Smooth muscle cell (in vitro differentiated cells): ENCODE measurements around the gene MT1M. TPM values are rescaled to one million over a fixed set of nuclear protein-coding genes. Genes with fewer than 3 reads are reported as not detected.
A peak's percentile ranks its signal among the peaks of the same experiment; 100 is the strongest.

Experiments
- DNase-seq: peaks from one replicate; lab custom pipeline; 2025; ENCODE audit not compliant: unreplicated experiment; lab: John Stamatoyannopoulos, UW
- H2AFZ ChIP-seq: fragments of 200-600 bp; sonication (generic); 2 replicates; pipeline ENCODE4 v1.6.0; 2016; ENCODE audit warnings: antibody characterized with exemption, low read depth, mild to moderate bottlenecking
- H3F3A ChIP-seq: fragments of 200-600 bp; sonication (generic); 2 replicates; pipeline ENCODE4 v1.6.0; 2017; ENCODE audit warnings: antibody characterized with exemption, low read depth
- H3K27ac ChIP-seq: fragments of 200-600 bp; sonication (generic); 2 replicates; pipeline ENCODE4 v1.5.1; 2016; ENCODE audit warnings: low read depth, mild to moderate bottlenecking
- H3K27me3 ChIP-seq: fragments of 200-600 bp; sonication (generic); 2 replicates; pipeline ENCODE4 v1.6.1; 2016; ENCODE audit warnings: low read depth, mild to moderate bottlenecking
- H3K36me3 ChIP-seq: fragments of 200-600 bp; sonication (generic); 2 replicates; pipeline ENCODE4 v1.5.1; 2016; ENCODE audit warnings: low read depth
- H3K4me1 ChIP-seq: fragments of 200-600 bp; sonication (generic); 2 replicates; pipeline ENCODE4 v1.5.1; 2016; ENCODE audit warnings: low read depth
- H3K4me2 ChIP-seq: fragments of 200-600 bp; sonication (generic); 2 replicates; pipeline ENCODE4 v1.6.0; 2016; ENCODE audit warnings: mild to moderate bottlenecking
- H3K4me3 ChIP-seq: fragments of 200-600 bp; sonication (generic); 2 replicates; pipeline ENCODE4 v1.5.1; 2016; ENCODE audit warnings: mild to moderate bottlenecking
- H3K79me2 ChIP-seq: fragments of 200-600 bp; sonication (generic); 2 replicates; pipeline ENCODE4 v1.6.0; 2016; ENCODE audit warnings: low read depth, mild to moderate bottlenecking
- H3K9ac ChIP-seq: fragments of 200-600 bp; sonication (generic); 2 replicates; pipeline ENCODE4 v1.6.0; 2016; ENCODE audit warnings: low read depth
- H3K9me3 ChIP-seq: fragments of 200-600 bp; sonication (generic); replicated peaks from 2 replicates; pipeline ENCODE4 v1.5.1; 2016; ENCODE audit warnings: low read depth
- H4K20me1 ChIP-seq: fragments of 200-600 bp; sonication (generic); 2 replicates; pipeline ENCODE4 v1.6.0; 2016; ENCODE audit warnings: low read depth
- WGBS: methylation state at CpG from one replicate; pipeline ENCODE4 v1.1.7; 2016; ENCODE audit warnings: low lambda C conversion rate; 5-methylcytosine and 5-hydroxymethylcytosine counted together
- polyA plus RNA-seq: library from polyadenylated mRNA; unstranded; fragments of >200 nt; fragmentation: Nextera tagmentation; extraction: Ambion mirVana; gene quantifications from 2 replicates; pipeline ENCODE4 v1.2.1, GENCODE V29; 2016
- total RNA-seq: library from RNA; depleted of rRNA; stranded (reverse); fragments of >200 nt; gene quantifications from 2 replicates; pipeline ENCODE4 v1.2.3, GENCODE V29; 2014
- TF ChIP-seq, protein P1 (sequence below): fragments of 200-600 bp; sonication (generic); IDR thresholded peaks from 2 replicates; pipeline ENCODE4 v1.5.1; 2017; ENCODE audit warnings: borderline replicate concordance, mild to moderate bottlenecking, antibody characterized with exemption; ENCODE audit not compliant: insufficient read depth, poor library complexity, severe bottlenecking

The MT1M gene
- total and polyA plus RNA-seq, 2 experiments from 2014 or later = 0.19 TPM; not detected in 1

DNA sequence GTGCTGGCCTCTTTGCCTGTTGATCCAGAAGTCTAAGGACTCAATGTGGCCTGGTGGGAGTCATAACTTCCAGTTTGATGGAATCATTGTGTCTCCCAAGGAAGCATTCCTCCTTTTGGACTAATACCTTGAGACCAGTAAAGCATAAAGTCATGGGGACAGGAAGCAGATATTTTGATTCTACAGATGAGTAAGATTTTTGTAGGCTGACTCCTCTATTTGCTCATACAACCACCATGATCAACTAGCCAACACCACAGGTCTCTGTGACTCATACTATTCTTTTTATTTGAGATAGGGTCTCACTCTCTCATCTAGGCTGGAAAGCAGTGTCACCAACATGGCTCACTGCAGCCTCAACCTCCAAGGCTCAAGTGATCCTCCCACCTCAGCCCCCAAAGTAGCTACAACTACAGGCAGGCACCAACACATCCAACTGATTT lies 17.9 kb upstream of the MT1M start:
- no peak for DNase-seq

DNA sequence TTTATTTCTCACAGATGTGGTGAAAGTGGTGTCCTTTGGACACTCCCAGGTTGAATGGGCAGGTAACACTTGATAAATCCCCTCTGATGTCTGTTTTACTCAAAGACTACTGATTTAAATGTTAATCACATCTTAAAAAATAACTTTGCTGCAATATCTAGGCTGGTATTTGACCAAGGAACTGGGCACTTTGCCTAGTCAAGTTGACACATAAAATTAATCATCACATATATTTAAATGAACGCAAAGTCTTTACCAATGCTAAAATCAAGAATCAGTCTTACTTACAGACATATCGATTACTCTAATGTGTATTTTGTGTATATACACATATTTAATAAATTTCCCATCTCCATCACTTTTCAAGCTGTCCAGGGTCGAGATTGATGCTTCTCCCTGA lies 17.1 kb upstream of the MT1M start:
- TF ChIP-seq, protein P1, sequence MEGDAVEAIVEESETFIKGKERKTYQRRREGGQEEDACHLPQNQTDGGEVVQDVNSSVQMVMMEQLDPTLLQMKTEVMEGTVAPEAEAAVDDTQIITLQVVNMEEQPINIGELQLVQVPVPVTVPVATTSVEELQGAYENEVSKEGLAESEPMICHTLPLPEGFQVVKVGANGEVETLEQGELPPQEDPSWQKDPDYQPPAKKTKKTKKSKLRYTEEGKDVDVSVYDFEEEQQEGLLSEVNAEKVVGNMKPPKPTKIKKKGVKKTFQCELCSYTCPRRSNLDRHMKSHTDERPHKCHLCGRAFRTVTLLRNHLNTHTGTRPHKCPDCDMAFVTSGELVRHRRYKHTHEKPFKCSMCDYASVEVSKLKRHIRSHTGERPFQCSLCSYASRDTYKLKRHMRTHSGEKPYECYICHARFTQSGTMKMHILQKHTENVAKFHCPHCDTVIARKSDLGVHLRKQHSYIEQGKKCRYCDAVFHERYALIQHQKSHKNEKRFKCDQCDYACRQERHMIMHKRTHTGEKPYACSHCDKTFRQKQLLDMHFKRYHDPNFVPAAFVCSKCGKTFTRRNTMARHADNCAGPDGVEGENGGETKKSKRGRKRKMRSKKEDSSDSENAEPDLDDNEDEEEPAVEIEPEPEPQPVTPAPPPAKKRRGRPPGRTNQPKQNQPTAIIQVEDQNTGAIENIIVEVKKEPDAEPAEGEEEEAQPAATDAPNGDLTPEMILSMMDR = no peak
- no peaks in the 10 kb centered on the region for H3K9me3 ChIP-seq
- H2AFZ ChIP-seq = no peak overlapping the region
- 98% methylated on average over 3 of the region's 3 CpGs for WGBS
- H3F3A ChIP-seq = peaks cover 3% of the 10 kb centered on the region
- H3K27me3 ChIP-seq = peaks cover 39% of the 10 kb centered on the region
- DNase-seq = no peak
- H3K36me3 ChIP-seq = no peaks in the 10 kb centered on the region
- no peaks in the 10 kb centered on the region for H3K4me1 ChIP-seq
- H3K9ac ChIP-seq = no peak overlapping the region
- H4K20me1 ChIP-seq = no peaks in the 10 kb centered on the region
- no peak overlapping the region for H3K4me3 ChIP-seq
- H3K27ac ChIP-seq = no peak overlapping the region
- H3K4me2 ChIP-seq = no peak overlapping the region
- no peaks in the 10 kb centered on the region for H3K79me2 ChIP-seq

More for the DNA sequence above, 17.9 kb upstream of the MT1M start:
- Histone ChIP-seq H2AFZ (no peak overlapping the region), H3K4me2 (no peak overlapping the region), H3K9me3 (no peaks in the 10 kb centered on the region), H4K20me1 (no peaks in the 10 kb centered on the region), H3K36me3 (no peaks in the 10 kb centered on the region), H3K4me1 (peaks cover 7% of the 10 kb centered on the region), H3F3A (peaks cover 5% of the 10 kb centered on the region), H3K27me3 (peaks cover 35% of the 10 kb centered on the region), H3K79me2 (no peaks in the 10 kb centered on the region), H3K9ac (no peak overlapping the region), H3K27ac (no peak overlapping the region), H3K4me3 (no peak overlapping the region)
- TF ChIP-seq, protein P1 = no peak

DNA sequence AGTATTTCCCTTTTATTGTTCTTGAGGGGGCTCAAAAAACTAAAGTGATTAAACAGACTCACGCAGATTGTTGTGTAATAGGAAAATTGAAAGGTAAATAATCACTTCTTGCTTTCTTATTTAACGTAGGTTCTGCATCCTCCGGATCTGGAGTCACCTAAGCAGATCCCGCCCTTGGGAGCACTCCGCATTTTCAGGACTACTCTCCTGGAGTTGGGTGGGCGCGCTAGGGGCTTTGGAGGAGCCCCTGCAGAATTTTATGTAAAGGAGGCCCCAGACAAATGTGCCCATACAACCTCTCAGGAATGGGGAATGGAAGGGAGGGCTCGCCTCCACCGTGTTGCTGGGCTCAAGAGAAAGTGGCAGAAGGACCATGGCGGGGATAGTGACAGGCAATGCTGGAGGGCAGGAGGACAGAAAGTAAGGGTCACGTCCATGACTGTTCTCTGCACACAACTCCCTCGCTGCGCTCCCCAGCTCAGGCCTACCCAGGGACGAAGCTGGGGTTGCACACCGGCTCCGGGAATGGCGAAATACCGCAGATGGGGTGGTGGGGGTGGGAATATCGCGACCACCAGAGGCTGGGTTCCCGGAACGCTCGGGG lies 15.7 kb upstream of the MT1M start:
- Histone ChIP-seq H3K4me2 (peak overlapping the region; percentile 86), H3K9ac (no peak overlapping the region)

More for the DNA sequence above, 15.7 kb upstream of the MT1M start:
- H3F3A ChIP-seq = no peaks in the 10 kb centered on the region
- no peaks in the 10 kb centered on the region for H3K4me1 ChIP-seq
- no peak for DNase-seq
- no peak overlapping the region for H3K27ac ChIP-seq
- no peaks in the 10 kb centered on the region for H3K79me2 ChIP-seq
- H2AFZ ChIP-seq = peak overlapping the region; percentile 94
- WGBS = 33% methylated on average over 21 of the region's 23 CpGs
- H3K4me3 ChIP-seq = peak overlapping the region; percentile 41
- no peaks in the 10 kb centered on the region for H4K20me1 ChIP-seq
- TF ChIP-seq, protein P1 = no peak
- H3K27me3 ChIP-seq = peaks cover 42% of the 10 kb centered on the region
- no peaks in the 10 kb centered on the region for H3K9me3 ChIP-seq
- no peaks in the 10 kb centered on the region for H3K36me3 ChIP-seq
